MCF 10A (cell line): Measurements from ENCODE around the gene DPP3. TPM values are rescaled to one million over a fixed set of nuclear protein-coding genes. Genes with fewer than 3 reads are reported as not detected.
"Not testable (repeated sequence)": the region's sequence is repeated elsewhere in the genome, so short reads cannot be mapped to it uniquely, and the experiment has no call there.

Experiments used
- BruUV-seq: library from RNA; stranded (reverse); fragments of 400-500 nt; replicated peaks from 2 replicates; lab custom pipeline; 2021; lab: Mats Ljungman, UMichigan
- CTCF ChIA-PET: fragments of 300-600 bp; sonication (Branson Sonifier 250); formaldehyde crosslinking; extraction: SDS; loops from one replicate; lab custom pipeline; 2021; ENCODE audit warnings: antibody characterized with exemption, inconsistent platforms; lab: Yijun Ruan, JAX
- POLR2A ChIA-PET: fragments of 300-600, 350-650 bp; sonication (Branson Sonifier 250); formaldehyde crosslinking; extraction: SDS; loops from one replicate; lab custom pipeline; 2020; ENCODE audit warnings: antibody characterized with exemption, inconsistent platforms; lab: Yijun Ruan, JAX
- DNase-seq: peaks from one replicate; pipeline ENCODE4 v3.0.0-alpha.2; 2018; ENCODE audit not compliant: unreplicated experiment
- H3K27ac Mint-ChIP-seq: one replicate; pipeline ENCODE4 v1.8.0; 2022; ENCODE audit warnings: mild to moderate bottlenecking, low read depth, mixed read lengths; ENCODE audit not compliant: unreplicated experiment
- H3K27me3 Mint-ChIP-seq: one replicate; pipeline ENCODE4 v1.8.0; 2022; ENCODE audit warnings: mixed read lengths; ENCODE audit not compliant: insufficient read depth, unreplicated experiment
- H3K36me3 Mint-ChIP-seq: one replicate; pipeline ENCODE4 v1.8.0; 2022; ENCODE audit warnings: mild to moderate bottlenecking, moderate library complexity, mixed read lengths; ENCODE audit not compliant: insufficient read depth, unreplicated experiment
- H3K4me1 Mint-ChIP-seq: one replicate; pipeline ENCODE4 v1.8.0; 2022; ENCODE audit warnings: mixed read lengths; ENCODE audit not compliant: insufficient read depth, unreplicated experiment
- H3K4me3 Mint-ChIP-seq: one replicate; pipeline ENCODE4 v1.8.0; 2022; ENCODE audit warnings: mild to moderate bottlenecking, moderate library complexity, mixed read lengths; ENCODE audit not compliant: unreplicated experiment
- H3K9me3 Mint-ChIP-seq: one replicate; pipeline ENCODE4 v1.8.0; 2022; ENCODE audit warnings: mixed read lengths; ENCODE audit not compliant: unreplicated experiment
- intact Hi-C: fragments of 100-400 bp; cut with micrococcal nuclease; formaldehyde crosslinking; loops from 2 replicates; pipeline ENCODE4 v1.14.1; 2022
- total RNA-seq: library from RNA; stranded (reverse); gene quantifications from 2 replicates; pipeline ENCODE4 v1.2.3, GENCODE V29; 2022
- TF ChIP-seq, protein P1 (sequence below): fragments of 200-600 bp; IDR thresholded peaks from one replicate; pipeline ENCODE4 v1.8.0; 2022; ENCODE audit warnings: antibody characterized with exemption, mild to moderate bottlenecking; ENCODE audit not compliant: unreplicated experiment

Gene DPP3
- total RNA-seq, 1 experiment from 2014 or later: 40.9 TPM

DNA sequence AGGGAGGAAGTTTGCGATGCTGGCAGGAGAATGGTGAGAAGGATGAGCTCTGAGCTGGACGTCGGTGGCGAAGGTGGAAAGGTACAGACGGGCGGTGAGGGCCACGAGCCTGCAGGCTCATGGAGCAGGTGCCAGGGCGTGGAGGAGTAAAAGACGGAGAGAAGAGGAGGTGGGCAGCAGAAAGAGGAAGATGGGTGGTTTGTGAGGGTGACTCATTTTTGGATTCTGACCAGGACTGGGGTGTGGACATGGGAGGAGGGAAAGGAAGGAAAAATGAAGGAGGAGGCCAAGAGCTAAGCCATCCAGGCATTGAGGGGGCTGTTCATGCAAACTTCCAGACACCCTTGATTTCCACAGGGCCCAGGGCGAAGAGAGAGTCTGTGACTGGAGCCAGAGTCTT lies 62.1 kb downstream of the DPP3 start:
- intact Hi-C loops: no loop called here
- BruUV-seq: no TSS peak
- CTCF ChIA-PET: interaction anchor here (0.6 to 1.1 kb wide), 4 partner anchors 17 to 310 kb away, joined by 3 to 6 read pairs (median 3); no protein-coding TSS in a partner anchor
- TF ChIP-seq, protein P1, sequence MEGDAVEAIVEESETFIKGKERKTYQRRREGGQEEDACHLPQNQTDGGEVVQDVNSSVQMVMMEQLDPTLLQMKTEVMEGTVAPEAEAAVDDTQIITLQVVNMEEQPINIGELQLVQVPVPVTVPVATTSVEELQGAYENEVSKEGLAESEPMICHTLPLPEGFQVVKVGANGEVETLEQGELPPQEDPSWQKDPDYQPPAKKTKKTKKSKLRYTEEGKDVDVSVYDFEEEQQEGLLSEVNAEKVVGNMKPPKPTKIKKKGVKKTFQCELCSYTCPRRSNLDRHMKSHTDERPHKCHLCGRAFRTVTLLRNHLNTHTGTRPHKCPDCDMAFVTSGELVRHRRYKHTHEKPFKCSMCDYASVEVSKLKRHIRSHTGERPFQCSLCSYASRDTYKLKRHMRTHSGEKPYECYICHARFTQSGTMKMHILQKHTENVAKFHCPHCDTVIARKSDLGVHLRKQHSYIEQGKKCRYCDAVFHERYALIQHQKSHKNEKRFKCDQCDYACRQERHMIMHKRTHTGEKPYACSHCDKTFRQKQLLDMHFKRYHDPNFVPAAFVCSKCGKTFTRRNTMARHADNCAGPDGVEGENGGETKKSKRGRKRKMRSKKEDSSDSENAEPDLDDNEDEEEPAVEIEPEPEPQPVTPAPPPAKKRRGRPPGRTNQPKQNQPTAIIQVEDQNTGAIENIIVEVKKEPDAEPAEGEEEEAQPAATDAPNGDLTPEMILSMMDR: no peak
- Mint-ChIP-seq H3K9me3 (no peaks in the 10 kb centered on the region), H3K4me1 (peaks cover 36% of the 10 kb centered on the region), H3K27ac (peak overlapping the region; percentile 40), H3K27me3 (no peaks in the 10 kb centered on the region), H3K4me3 (no peak overlapping the region), H3K36me3 (peaks cover 34% of the 10 kb centered on the region)
- POLR2A ChIA-PET: interaction anchor here (1.2 to 1.3 kb wide), 2 partner anchors 26 to 104 kb away, joined by 3 to 4 read pairs; partner anchors contain the start of genes CTSF and MRPL11
- DNase-seq: peak; percentile 27

DNA sequence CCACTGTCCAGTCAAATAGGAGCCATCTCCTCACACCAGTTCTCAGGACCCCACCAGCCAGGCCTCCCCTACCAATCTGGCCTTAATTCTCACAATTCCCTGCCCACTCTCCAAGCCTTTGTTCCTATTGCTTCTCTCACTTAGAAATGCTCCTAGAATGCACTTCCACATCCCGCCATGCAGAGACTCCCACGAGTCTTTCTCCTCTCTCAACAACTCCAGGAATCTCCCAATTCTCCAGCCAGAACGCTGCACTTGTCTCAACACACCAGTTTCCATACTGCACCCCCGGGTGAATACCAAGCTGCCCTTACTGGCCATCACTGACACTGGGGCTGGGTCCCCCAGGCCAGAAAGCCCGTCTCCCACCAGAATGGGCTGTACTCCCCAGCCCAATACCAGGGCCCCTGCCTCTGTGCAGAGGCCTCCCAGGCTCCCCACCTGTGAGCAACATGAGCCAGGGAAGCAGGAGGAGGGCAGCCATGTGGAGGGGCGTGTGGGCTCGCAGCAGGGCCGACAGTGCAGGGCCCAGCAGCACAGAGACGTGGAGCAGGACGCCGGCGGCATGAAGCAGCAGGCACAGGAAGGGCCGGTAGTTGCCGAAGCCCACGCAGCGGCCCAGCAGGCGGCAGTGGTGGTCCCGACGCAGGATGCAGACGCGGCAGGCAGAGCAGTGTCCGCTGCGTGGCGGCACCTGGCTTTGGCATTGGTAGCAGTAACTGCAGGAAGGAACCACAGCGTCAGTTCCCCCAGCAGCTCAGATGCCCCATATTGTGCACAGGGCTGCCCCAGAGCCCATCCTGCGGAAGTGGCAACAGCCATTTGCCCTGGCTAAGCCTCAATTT lies 63.3 kb downstream of the DPP3 start:
- Mint-ChIP-seq H3K4me1 (peaks cover 38% of the 10 kb centered on the region), H3K4me3 (no peak overlapping the region), H3K9me3 (no peaks in the 10 kb centered on the region), H3K36me3 (peaks cover 31% of the 10 kb centered on the region), H3K27me3 (peaks cover 5% of the 10 kb centered on the region), H3K27ac (no peak overlapping the region)
- ChIA-PET CTCF (interaction anchor here (0.6 kb wide), 2 partner anchors 16 to 309 kb away, joined by 3 to 4 read pairs; no protein-coding TSS in a partner anchor), POLR2A (interaction anchor here (0.9 to 1.3 kb wide), 2 partner anchors 25 to 33 kb away, joined by 3 to 4 read pairs; partner anchors contain the start of genes BBS1 and CTSF)
- no peak for DNase-seq
- TF ChIP-seq, protein P1: no peak
- intact Hi-C loops: no loop called here
- BruUV-seq: no TSS peak

DNA sequence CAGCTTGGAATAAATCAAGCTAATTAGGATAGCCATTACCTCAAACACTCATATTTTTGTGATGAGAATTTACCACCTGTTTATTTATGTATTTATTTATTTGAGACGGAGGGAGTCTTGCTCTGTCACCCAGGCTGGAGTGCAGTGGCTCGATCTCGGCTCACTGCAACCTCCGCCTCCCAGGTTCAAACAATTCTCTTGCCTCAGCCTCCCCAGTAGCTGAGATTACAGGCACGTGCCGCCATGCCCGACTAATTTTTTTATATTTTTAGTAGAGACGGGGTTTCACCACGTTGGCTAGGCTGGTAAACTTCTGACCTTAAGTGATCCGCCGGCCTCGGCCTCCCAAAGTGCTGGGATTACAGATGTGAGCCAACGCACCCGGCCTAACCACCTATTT lies 64.7 kb downstream of the DPP3 start:
- intact Hi-C loops, DNase-seq, H3K9me3 Mint-ChIP-seq: not testable (repeated sequence)
- Mint-ChIP-seq H3K4me1 (peaks cover 41% of the 10 kb centered on the region), H3K27ac (peak overlapping the region; percentile 92), H3K4me3 (peak overlapping the region; percentile 78), H3K27me3 (peaks cover 15% of the 10 kb centered on the region), H3K36me3 (peaks cover 21% of the 10 kb centered on the region)
- BruUV-seq: TSS peak; percentile 80
- CTCF ChIA-PET: interaction anchor here (0.8 kb wide), 1 partner anchor 33 kb away, joined by 3 read pairs; no protein-coding TSS in a partner anchor
- POLR2A ChIA-PET: interaction anchor here (1.0 to 2.8 kb wide), 12 partner anchors 9 to 132 kb away, joined by 3 to 33 read pairs (median 10); partner anchors contain the start of genes BBS1, CTSF, DPP3 and RBM14

DNA sequence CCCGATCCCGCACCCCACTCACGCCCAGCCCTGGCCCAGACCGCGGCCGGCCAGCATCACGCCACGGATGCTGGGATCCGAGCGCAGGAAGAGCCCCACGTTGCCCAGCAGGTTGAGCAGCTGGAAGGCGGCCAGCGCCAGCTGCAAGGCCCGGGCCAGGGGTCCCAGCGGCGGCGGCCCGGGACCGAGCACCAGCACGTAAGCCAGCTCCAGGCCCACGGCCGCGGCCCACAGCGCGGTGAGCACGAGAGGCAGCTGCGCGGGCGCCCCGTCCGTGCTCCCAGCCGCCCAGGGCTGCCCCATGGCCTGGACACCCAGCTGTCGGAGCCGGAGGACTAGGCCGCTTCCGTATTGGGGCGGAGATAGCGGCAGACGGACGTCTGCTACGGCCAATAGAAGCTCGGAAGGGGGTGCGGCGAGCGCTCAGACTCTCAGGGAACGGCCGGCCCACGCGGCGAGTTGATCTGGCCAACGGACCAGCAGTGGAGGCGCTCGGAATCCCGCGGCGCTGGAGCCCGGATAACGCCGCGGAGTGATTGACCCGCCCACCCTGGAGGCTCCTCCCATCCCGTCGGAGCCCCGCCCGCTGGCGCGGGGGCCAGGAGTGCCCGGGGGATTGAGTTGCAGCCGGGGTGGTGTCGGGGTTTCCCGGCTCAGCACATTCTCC lies 65.6 kb downstream of the DPP3 start, which contains the start of gene ZDHHC24:
Gene ZDHHC24 (minus strand): TSS at position 348 of the 667 bp plus-strand sequence. CDS start 45 bp downstream, at position 303.
- TF ChIP-seq, protein P1: no peak
- Mint-ChIP-seq H3K4me1 (peaks cover 41% of the 10 kb centered on the region), H3K36me3 (peaks cover 16% of the 10 kb centered on the region), H3K27me3 (peaks cover 15% of the 10 kb centered on the region), H3K4me3 (peak within 1 kb of the TSS; percentile 78), H3K27ac (peak within 1 kb of the TSS; percentile 92), H3K9me3 (no peaks in the 10 kb centered on the region)
- intact Hi-C loops: loop anchor here (1.0 kb wide), 1 partner anchor 132 kb away; no protein-coding TSS in a partner anchor
- ChIA-PET POLR2A (interaction anchor here (0.6 to 2.8 kb wide), 23 partner anchors 8 to 197 kb away, joined by 3 to 33 read pairs (median 5); partner anchors contain the start of genes BBS1, CCDC87, CCS and CTSF), CTCF (interaction anchor here (0.6 to 0.8 kb wide), 3 partner anchors 32 to 92 kb away, joined by 3 read pairs; no protein-coding TSS in a partner anchor)
- BruUV-seq: no TSS peak
- DNase-seq: peak; percentile 98
